ENCODE results near the gene IL17D. TPM values are rescaled to one million over a fixed set of nuclear protein-coding genes. Genes with fewer than 3 reads are reported as not detected.

IL17D gene
- total RNA-seq, 1 experiment from 2014 or later = 0.59 TPM

DNA sequence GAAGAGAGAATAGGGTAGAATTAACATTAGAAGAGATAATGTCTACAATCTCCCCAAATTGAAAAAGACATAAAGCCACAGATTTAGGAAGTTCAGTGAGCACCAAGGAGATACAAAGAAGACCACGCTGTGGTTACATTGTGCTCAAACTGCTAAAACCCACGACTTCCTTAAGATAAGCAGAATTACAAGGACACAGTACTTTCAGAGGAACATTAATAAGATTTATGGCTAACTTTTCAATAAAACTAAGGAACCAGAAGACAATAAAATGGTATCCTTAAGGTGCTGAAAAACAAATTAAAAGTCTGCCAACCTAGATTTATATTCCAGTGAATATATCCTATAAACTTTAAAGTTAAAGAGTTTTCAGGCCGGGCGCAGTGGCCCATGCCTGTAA, 7.4 kb upstream of the IL17D start (continued):
- TF ChIP-seq ZNF416 (CRISPR knock-in tag; IDR thresholded peaks at IDR 0.05) (no peak), ZNF121 (CRISPR knock-in tag; IDR thresholded peaks at IDR 0.05) (no peak), GABPB1 (CRISPR knock-in tag; IDR thresholded peaks at IDR 0.05) (no peak), PRRX2 (CRISPR knock-in tag; IDR thresholded peaks at IDR 0.05) (no peak), ZNF423 (CRISPR knock-in tag; IDR thresholded peaks at IDR 0.05) (no peak), JUN (CRISPR knock-in tag; IDR thresholded peaks at IDR 0.05) (no peak)
- TF ChIP-seq, protein P1, sequence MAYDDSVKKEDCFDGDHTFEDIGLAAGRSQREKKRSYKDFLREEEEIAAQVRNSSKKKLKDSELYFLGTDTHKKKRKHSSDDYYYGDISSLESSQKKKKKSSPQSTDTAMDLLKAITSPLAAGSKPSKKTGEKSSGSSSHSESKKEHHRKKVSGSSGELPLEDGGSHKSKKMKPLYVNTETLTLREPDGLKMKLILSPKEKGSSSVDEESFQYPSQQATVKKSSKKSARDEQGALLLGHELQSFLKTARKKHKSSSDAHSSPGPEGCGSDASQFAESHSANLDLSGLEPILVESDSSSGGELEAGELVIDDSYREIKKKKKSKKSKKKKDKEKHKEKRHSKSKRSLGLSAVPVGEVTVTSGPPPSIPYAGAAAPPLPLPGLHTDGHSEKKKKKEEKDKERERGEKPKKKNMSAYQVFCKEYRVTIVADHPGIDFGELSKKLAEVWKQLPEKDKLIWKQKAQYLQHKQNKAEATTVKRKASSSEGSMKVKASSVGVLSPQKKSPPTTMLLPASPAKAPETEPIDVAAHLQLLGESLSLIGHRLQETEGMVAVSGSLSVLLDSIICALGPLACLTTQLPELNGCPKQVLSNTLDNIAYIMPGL (CRISPR knock-in tag; IDR thresholded peaks at IDR 0.05) = no peak
- TF ChIP-seq, protein P2, sequence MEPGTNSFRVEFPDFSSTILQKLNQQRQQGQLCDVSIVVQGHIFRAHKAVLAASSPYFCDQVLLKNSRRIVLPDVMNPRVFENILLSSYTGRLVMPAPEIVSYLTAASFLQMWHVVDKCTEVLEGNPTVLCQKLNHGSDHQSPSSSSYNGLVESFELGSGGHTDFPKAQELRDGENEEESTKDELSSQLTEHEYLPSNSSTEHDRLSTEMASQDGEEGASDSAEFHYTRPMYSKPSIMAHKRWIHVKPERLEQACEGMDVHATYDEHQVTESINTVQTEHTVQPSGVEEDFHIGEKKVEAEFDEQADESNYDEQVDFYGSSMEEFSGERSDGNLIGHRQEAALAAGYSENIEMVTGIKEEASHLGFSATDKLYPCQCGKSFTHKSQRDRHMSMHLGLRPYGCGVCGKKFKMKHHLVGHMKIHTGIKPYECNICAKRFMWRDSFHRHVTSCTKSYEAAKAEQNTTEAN (CRISPR knock-in tag; IDR thresholded peaks at IDR 0.05) = no peak
- TF ChIP-seq, protein P3, sequence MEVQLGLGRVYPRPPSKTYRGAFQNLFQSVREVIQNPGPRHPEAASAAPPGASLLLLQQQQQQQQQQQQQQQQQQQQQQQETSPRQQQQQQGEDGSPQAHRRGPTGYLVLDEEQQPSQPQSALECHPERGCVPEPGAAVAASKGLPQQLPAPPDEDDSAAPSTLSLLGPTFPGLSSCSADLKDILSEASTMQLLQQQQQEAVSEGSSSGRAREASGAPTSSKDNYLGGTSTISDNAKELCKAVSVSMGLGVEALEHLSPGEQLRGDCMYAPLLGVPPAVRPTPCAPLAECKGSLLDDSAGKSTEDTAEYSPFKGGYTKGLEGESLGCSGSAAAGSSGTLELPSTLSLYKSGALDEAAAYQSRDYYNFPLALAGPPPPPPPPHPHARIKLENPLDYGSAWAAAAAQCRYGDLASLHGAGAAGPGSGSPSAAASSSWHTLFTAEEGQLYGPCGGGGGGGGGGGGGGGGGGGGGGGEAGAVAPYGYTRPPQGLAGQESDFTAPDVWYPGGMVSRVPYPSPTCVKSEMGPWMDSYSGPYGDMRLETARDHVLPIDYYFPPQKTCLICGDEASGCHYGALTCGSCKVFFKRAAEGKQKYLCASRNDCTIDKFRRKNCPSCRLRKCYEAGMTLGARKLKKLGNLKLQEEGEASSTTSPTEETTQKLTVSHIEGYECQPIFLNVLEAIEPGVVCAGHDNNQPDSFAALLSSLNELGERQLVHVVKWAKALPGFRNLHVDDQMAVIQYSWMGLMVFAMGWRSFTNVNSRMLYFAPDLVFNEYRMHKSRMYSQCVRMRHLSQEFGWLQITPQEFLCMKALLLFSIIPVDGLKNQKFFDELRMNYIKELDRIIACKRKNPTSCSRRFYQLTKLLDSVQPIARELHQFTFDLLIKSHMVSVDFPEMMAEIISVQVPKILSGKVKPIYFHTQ (CRISPR knock-in tag; IDR thresholded peaks at IDR 0.05) = no peak
- TF ChIP-seq, protein P4, sequence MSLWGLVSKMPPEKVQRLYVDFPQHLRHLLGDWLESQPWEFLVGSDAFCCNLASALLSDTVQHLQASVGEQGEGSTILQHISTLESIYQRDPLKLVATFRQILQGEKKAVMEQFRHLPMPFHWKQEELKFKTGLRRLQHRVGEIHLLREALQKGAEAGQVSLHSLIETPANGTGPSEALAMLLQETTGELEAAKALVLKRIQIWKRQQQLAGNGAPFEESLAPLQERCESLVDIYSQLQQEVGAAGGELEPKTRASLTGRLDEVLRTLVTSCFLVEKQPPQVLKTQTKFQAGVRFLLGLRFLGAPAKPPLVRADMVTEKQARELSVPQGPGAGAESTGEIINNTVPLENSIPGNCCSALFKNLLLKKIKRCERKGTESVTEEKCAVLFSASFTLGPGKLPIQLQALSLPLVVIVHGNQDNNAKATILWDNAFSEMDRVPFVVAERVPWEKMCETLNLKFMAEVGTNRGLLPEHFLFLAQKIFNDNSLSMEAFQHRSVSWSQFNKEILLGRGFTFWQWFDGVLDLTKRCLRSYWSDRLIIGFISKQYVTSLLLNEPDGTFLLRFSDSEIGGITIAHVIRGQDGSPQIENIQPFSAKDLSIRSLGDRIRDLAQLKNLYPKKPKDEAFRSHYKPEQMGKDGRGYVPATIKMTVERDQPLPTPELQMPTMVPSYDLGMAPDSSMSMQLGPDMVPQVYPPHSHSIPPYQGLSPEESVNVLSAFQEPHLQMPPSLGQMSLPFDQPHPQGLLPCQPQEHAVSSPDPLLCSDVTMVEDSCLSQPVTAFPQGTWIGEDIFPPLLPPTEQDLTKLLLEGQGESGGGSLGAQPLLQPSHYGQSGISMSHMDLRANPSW (CRISPR knock-in tag; conservative IDR thresholded peaks at IDR 0.05; ENCODE audit: low read depth) = no peak

DNA sequence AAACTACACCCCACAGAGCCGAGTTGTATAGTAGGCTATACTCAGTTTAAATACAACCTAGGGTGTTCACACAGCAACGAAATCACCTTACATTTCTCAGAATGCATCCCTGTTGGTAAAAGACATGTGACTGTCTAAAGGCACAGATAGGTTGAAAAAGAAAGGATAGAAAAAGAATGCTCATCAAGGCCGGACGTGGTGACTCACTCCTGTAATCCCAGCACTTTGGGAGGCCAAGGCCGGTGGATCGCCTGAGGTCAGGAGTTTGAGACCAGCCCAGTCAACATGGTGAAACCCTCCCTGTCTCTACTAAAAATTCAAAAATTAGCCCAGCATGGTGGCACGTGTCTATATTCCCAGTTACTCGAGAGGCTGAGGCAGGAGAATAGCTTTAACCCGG, 3.8 kb upstream of the IL17D start:
- H3K9me3 Mint-ChIP-seq = no peaks in the 10 kb centered on the region
- ATAC-seq (no peak), DNase-seq (ENCODE audit: low spot score) (no peak)
- peaks cover 38% of the 10 kb centered on the region for H3K27me3 Mint-ChIP-seq (ENCODE audit: low read depth)
- H3K4me1 Mint-ChIP-seq = peaks cover 7% of the 10 kb centered on the region
- POLR2A ChIA-PET = interaction anchor here (0.6 kb wide), 1 partner anchor 173 kb away, joined by 3 read pairs; no protein-coding TSS in a partner anchor
- CTCF ChIA-PET = no interaction called here
- H3K36me3 Mint-ChIP-seq = no peaks in the 10 kb centered on the region
- no peak overlapping the region for H3K4me3 Mint-ChIP-seq
- H3K27ac Mint-ChIP-seq = no peak overlapping the region
- TF ChIP-seq, protein P5, sequence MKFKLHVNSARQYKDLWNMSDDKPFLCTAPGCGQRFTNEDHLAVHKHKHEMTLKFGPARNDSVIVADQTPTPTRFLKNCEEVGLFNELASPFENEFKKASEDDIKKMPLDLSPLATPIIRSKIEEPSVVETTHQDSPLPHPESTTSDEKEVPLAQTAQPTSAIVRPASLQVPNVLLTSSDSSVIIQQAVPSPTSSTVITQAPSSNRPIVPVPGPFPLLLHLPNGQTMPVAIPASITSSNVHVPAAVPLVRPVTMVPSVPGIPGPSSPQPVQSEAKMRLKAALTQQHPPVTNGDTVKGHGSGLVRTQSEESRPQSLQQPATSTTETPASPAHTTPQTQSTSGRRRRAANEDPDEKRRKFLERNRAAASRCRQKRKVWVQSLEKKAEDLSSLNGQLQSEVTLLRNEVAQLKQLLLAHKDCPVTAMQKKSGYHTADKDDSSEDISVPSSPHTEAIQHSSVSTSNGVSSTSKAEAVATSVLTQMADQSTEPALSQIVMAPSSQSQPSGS (CRISPR knock-in tag; IDR thresholded peaks at IDR 0.05; ENCODE audit: borderline replicate concordance, low read depth) = no peak
- TF ChIP-seq HMGA2 (CRISPR knock-in tag; IDR thresholded peaks at IDR 0.05) (no peak), KAT7 (CRISPR knock-in tag; IDR thresholded peaks at IDR 0.05; ENCODE audit: borderline replicate concordance) (no peak), ZNF219 (CRISPR knock-in tag; IDR thresholded peaks at IDR 0.05; ENCODE audit: borderline replicate concordance) (no peak), ZBTB21 (CRISPR knock-in tag; IDR thresholded peaks at IDR 0.05; ENCODE audit: borderline replicate concordance) (no peak), TEAD4 (CRISPR knock-in tag; IDR thresholded peaks at IDR 0.05) (no peak), CREM (CRISPR knock-in tag; IDR thresholded peaks at IDR 0.05) (no peak)
- TF ChIP-seq, protein P3 (CRISPR knock-in tag; IDR thresholded peaks at IDR 0.05) = no peak
- TF ChIP-seq, protein P1 (CRISPR knock-in tag; IDR thresholded peaks at IDR 0.05) = no peak
- TF ChIP-seq, protein P6, sequence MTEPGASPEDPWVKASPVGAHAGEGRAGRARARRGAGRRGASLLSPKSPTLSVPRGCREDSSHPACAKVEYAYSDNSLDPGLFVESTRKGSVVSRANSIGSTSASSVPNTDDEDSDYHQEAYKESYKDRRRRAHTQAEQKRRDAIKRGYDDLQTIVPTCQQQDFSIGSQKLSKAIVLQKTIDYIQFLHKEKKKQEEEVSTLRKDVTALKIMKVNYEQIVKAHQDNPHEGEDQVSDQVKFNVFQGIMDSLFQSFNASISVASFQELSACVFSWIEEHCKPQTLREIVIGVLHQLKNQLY (CRISPR knock-in tag; IDR thresholded peaks at IDR 0.05) = no peak
- TF ChIP-seq, protein P7, sequence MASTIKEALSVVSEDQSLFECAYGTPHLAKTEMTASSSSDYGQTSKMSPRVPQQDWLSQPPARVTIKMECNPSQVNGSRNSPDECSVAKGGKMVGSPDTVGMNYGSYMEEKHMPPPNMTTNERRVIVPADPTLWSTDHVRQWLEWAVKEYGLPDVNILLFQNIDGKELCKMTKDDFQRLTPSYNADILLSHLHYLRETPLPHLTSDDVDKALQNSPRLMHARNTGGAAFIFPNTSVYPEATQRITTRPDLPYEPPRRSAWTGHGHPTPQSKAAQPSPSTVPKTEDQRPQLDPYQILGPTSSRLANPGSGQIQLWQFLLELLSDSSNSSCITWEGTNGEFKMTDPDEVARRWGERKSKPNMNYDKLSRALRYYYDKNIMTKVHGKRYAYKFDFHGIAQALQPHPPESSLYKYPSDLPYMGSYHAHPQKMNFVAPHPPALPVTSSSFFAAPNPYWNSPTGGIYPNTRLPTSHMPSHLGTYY (CRISPR knock-in tag; IDR thresholded peaks at IDR 0.05) = no peak
